Erythroblast (primary cell): Measurements from ENCODE around the gene GPR171.
"Not testable (repeated sequence)": the region's sequence is repeated elsewhere in the genome, so short reads cannot be mapped to it uniquely, and the experiment has no call there.

Experiments
- DNase-seq, 2 experiments: peaks; one replicate each; lab custom pipeline; 2025; lab: John Stamatoyannopoulos, UW
- GATA1 ChIP-seq: IDR thresholded peaks from 2 replicates; pipeline ENCODE4 v1.6.1; 2011; ENCODE audit warnings: low read depth, mild to moderate bottlenecking, control low read depth, low read length, moderate library complexity
- POLR2A ChIP-seq: IDR thresholded peaks from 2 replicates; pipeline ENCODE4 v1.6.1; 2011; ENCODE audit warnings: mild to moderate bottlenecking, low read length

GPR171 gene

GRCh38 chr3:151203051-151203420, at the start of gene GPR171:
Gene GPR171 (minus strand): TSS chr3:151203216. CDS start chr3:151199386, 3,830 bp downstream.
- no peak for DNase-seq
- TF ChIP-seq POLR2A (no peak), GATA1 (no peak)

- no peak for TF ChIP-seq POLR2A
- no peak for TF ChIP-seq GATA1
- DNase-seq: no peak
Observed at GRCh38 chr3:151248772-151249337, 45.8 kb upstream of the GPR171 start.

GRCh38 chr3:151242006-151242405, 39.0 kb upstream of the GPR171 start:
- not testable (repeated sequence) for DNase-seq

- no peak for DNase-seq
- TF ChIP-seq POLR2A: no peak
- no peak for TF ChIP-seq GATA1
Observed at GRCh38 chr3:151236736-151237135, 33.7 kb upstream of the GPR171 start.

- no peak for TF ChIP-seq POLR2A
- TF ChIP-seq GATA1: no peak
- DNase-seq: no peak
Observed at GRCh38 chr3:151236316-151236715, 33.3 kb upstream of the GPR171 start.

GRCh38 chr3:151234825-151235224, 31.8 kb upstream of the GPR171 start:
- DNase-seq: no peak
- no peak for TF ChIP-seq GATA1
- no peak for TF ChIP-seq POLR2A

- no peak for TF ChIP-seq POLR2A
- no peak for TF ChIP-seq GATA1
Observed at GRCh38 chr3:151232991-151233390, 30.0 kb upstream of the GPR171 start.

GRCh38 chr3:151232403-151232802, 29.4 kb upstream of the GPR171 start:
- not testable (repeated sequence) for DNase-seq

More at GRCh38 chr3:151232991-151233390, 30.0 kb upstream of the GPR171 start:
- DNase-seq: no peak

GRCh38 chr3:151230646-151231045, 27.6 kb upstream of the GPR171 start:
- no peak for DNase-seq

GRCh38 chr3:151228666-151229040, 25.6 kb upstream of the GPR171 start:
- DNase-seq: no peak
- no peak for TF ChIP-seq GATA1
- TF ChIP-seq POLR2A: no peak

More at GRCh38 chr3:151230646-151231045, 27.6 kb upstream of the GPR171 start:
- no peak for TF ChIP-seq POLR2A
- no peak for TF ChIP-seq GATA1

- TF ChIP-seq GATA1 (no peak), POLR2A (no peak)
- DNase-seq: peak; percentile 71 to 83
Observed at GRCh38 chr3:151227807-151228665, 25.0 kb upstream of the GPR171 start.

GRCh38 chr3:151227266-151227806, 24.3 kb upstream of the GPR171 start:
- no peak for TF ChIP-seq POLR2A
- no peak for DNase-seq

GRCh38 chr3:151226825-151227224, 23.8 kb upstream of the GPR171 start:
- TF ChIP-seq GATA1: no peak
- TF ChIP-seq POLR2A: no peak
- DNase-seq: no peak

GRCh38 chr3:151226088-151226563, 23.1 kb upstream of the GPR171 start:
- TF ChIP-seq POLR2A: no peak
- TF ChIP-seq GATA1: no peak
- peak in 1 of 2 experiments; percentile 6 for DNase-seq
